GM12873 (cell line): Measurements from ENCODE around the gene PPP1R3F.

Experiments used
- CTCF ChIP-seq: IDR thresholded peaks from 2 replicates; pipeline ENCODE4 v1.5.1; 2012; ENCODE audit warnings: low read depth, mild to moderate bottlenecking, moderate library complexity, low read length, control low read depth; ENCODE audit not compliant: insufficient read depth; ENCODE audit errors: missing control alignments

Gene PPP1R3F

GRCh38 chrX:49242545-49243066 lies 27.0 kb upstream of the PPP1R3F start:
- no peak for TF ChIP-seq CTCF

DNA sequence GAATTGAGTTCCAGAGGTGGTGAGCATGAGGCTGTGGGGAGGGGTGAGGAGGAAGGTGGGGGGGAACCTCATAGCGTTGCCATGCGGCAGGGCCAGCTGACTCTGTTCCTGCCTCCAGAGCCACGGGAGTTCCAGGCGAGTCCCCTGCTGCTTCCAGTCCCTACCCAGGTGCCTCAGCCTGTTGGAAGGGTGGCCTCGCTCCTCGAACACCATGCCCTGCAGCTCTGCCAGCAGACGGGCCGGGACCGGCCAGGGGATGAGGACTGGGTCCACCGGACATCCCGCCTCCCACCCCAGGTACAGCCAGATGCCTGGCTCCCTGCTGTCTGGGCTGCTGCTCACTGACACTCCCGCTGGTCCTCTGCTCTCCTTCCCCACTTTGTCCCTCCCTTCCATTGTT lies 26.4 kb upstream of the PPP1R3F start:
- TF ChIP-seq CTCF: no peak

DNA sequence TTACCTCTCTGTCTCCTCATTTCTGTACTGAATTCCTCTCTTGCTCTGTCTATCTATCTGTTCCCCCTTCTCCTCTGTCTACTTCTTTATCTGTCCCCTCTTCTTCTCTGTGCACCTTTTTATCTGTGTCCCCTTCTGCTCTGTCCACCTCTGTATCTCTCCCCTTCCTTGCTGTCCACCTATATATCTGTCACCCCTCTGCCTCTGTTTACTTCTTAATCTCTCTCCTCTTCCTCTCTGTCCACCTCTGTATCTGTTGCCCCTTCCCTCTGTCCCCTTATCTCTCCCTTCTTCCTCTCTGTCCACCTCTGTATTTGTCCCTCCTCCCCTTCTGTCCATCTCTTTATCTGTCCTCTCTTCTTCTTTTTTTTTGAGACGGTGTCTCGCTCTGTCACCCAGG lies 25.4 kb upstream of the PPP1R3F start:
- no peak for TF ChIP-seq CTCF

DNA sequence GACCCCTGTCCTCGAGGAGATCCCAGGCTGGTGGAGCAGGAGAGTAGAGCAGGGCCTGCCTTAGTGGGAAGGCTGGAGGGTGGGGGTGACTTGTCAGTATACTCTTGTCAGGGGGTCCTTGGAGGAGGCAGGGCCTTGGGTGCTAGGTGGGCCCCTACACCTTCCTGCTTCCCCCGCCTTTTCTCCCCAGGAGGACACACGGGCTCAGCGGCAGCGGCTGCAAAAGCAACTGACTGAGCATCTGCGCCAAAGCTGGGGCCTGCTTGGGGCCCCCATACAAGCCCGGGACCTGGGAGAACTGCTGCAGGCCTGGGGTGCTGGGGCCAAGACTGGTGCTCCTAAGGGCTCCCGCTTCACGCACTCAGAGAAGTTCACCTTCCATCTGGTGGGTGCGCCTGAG lies 23.1 kb upstream of the PPP1R3F start:
- no peak for TF ChIP-seq CTCF

- TF ChIP-seq CTCF: no peak
These were observed 22.2 kb upstream of the PPP1R3F start for GRCh38 chrX:49247346-49247745.

DNA sequence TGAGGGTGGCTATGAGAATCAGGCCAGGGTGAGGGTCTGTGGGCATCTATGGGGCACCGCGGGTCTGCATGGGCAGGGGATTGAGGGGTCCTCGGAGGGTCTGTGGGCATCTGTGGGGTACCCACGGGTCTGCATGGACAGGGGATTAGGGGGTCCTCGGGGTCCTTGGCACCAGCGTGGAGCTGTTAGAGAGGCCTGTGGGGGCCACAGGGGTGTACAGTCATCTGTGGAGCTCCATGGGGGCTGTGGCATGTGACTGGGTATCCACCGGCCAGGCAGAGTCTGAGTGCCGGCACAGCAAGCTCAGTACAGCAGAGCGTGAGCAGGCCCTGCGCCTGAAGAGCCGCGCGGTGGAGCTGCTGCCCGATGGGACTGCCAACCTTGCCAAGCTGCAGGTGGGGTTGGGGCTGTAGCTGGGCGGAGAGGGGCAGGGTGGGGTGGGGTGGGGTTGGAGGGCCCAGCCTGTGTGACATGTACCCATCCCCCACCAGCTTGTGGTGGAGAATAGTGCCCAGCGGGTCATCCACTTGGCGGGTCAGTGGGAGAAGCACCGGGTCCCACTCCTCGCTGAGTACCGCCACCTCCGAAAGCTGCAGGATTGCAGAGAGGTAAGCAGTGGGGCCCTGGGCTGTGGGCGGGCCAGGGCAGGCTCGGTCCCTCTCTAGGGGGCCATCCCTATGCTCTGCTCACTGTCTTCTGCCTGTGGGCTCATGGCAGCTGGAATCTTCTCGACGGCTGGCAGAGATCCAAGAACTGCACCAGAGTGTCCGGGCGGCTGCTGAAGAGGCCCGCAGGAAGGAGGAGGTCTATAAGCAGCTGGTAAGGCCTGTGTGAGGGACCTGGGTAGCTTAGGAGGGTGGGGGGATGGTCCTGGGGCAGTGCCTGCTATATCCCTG lies 21.4 kb upstream of the PPP1R3F start:
- no peak for TF ChIP-seq CTCF

GRCh38 chrX:49249071-49249470 lies 20.5 kb upstream of the PPP1R3F start:
- TF ChIP-seq CTCF: no peak
